ENCODE measurements around the gene EMC1. TPM values are rescaled to one million over a fixed set of nuclear protein-coding genes. Genes with fewer than 3 reads are reported as not detected.

Gene EMC1
- polyA plus RNA-seq, 3 donors, result 14.7 to 27.1 (median 18.5) TPM

- TF ChIP-seq CTCF (IDR thresholded peaks at IDR 0.05), result no peak
- Histone ChIP-seq H3K79me2 (ENCODE audit: insufficient read depth, low read length) (no peaks in the 10 kb centered on the region), H3K4me1 (ENCODE audit: control insufficient read depth in 1 of 2, insufficient read depth in 2 of 2, low read length in 2 of 2) (no peaks in the 10 kb centered on the region), H4K20me1 (ENCODE audit: insufficient read depth, low read length) (peaks cover 5% of the 10 kb centered on the region), H3K27ac (ENCODE audit: low read depth in 1 of 2, low read length in 2 of 2) (no peak overlapping the region), H3K36me3 (replicated peaks in 1 of 2; ENCODE audit: control insufficient read depth in 1 of 2, insufficient read depth in 2 of 2, low read length in 2 of 2) (peaks cover 100% of the 10 kb centered on the region in 2 donors), H3K4me2 (replicated peaks; ENCODE audit: extremely low read depth, low read length, poor library complexity, severe bottlenecking) (no peak overlapping the region), H3K9me3 (replicated peaks in 1 of 2; ENCODE audit: control insufficient read depth in 1 of 2, insufficient read depth in 1 of 2, low read length in 2 of 2) (no peaks in the 10 kb centered on the region), H2AFZ (ENCODE audit: insufficient read depth, low read depth, low read length, poor library complexity, severe bottlenecking) (no peak overlapping the region), H3K9ac (ENCODE audit: insufficient read depth, low read length, poor library complexity, severe bottlenecking) (no peak overlapping the region), H3K27me3 (ENCODE audit: control insufficient read depth in 2 of 2, insufficient read depth in 2 of 2, low read length in 2 of 2) (no peaks in the 10 kb centered on the region), H3K4me3 (replicated peaks in 1 of 3; ENCODE audit: low read depth in 2 of 3, low read length in 3 of 3) (no peak overlapping the region)
- Mint-ChIP-seq H3K36me3 (peaks cover 96 to 99% of the 10 kb centered on the region in 2 donors), H3K4me1 (peaks cover 12% of the 10 kb centered on the region), H3K9me3 (peaks cover 0 to 2% (median 0%) of the 10 kb centered on the region in 7 donors), H3K27ac (no peak overlapping the region), H3K4me3 (no peak overlapping the region), H3K27me3 (ENCODE audit: low read depth in 3 of 3) (peaks cover 0 to 1% (median 0%) of the 10 kb centered on the region in 3 donors)
- no peak for DNase-seq
- intact Hi-C loops (cut with micrococcal nuclease), result no loop called here
- 100% methylated on average over 2 of the region's 6 CpGs for WGBS (ENCODE audit: insufficient coverage)
These were observed 84.2 kb downstream of the EMC1 start for GRCh38 chr1:19167140-19167539.

- Mint-ChIP-seq H3K4me1 (peaks cover 12% of the 10 kb centered on the region), H3K27ac (peak overlapping the region in 2 of 7 donors; percentile 8 to 15), H3K27me3 (ENCODE audit: low read depth in 3 of 3) (peaks cover 0 to 1% (median 0%) of the 10 kb centered on the region in 3 donors), H3K36me3 (peaks cover 96 to 99% of the 10 kb centered on the region in 2 donors), H3K9me3 (peaks cover 0 to 2% (median 0%) of the 10 kb centered on the region in 7 donors), H3K4me3 (no peak overlapping the region)
- no peaks in the 10 kb centered on the region for H3K27me3 ChIP-seq (ENCODE audit: control insufficient read depth in 2 of 2, insufficient read depth in 2 of 2, low read length in 2 of 2)
- H3K4me2 ChIP-seq (replicated peaks; ENCODE audit: extremely low read depth, low read length, poor library complexity, severe bottlenecking), result no peak overlapping the region
- no peak overlapping the region for H2AFZ ChIP-seq (ENCODE audit: insufficient read depth, low read depth, low read length, poor library complexity, severe bottlenecking)
- H3K9me3 ChIP-seq (replicated peaks in 1 of 2; ENCODE audit: control insufficient read depth in 1 of 2, insufficient read depth in 1 of 2, low read length in 2 of 2), result no peaks in the 10 kb centered on the region
- H4K20me1 ChIP-seq (ENCODE audit: insufficient read depth, low read length), result peaks cover 4% of the 10 kb centered on the region
- peaks cover 100% of the 10 kb centered on the region in 2 donors for H3K36me3 ChIP-seq (replicated peaks in 1 of 2; ENCODE audit: control insufficient read depth in 1 of 2, insufficient read depth in 2 of 2, low read length in 2 of 2)
- WGBS (ENCODE audit: insufficient coverage), result 40% methylated on average over 1 of the region's 3 CpGs
- H3K4me3 ChIP-seq (replicated peaks in 1 of 3; ENCODE audit: low read depth in 2 of 3, low read length in 3 of 3), result no peak overlapping the region
- H3K9ac ChIP-seq (ENCODE audit: insufficient read depth, low read length, poor library complexity, severe bottlenecking), result no peak overlapping the region
- intact Hi-C loops (cut with micrococcal nuclease), result no loop called here
- H3K27ac ChIP-seq (ENCODE audit: low read depth in 1 of 2, low read length in 2 of 2), result no peak overlapping the region
- no peaks in the 10 kb centered on the region for H3K79me2 ChIP-seq (ENCODE audit: insufficient read depth, low read length)
- TF ChIP-seq CTCF (IDR thresholded peaks at IDR 0.05), result no peak
- H3K4me1 ChIP-seq (ENCODE audit: control insufficient read depth in 1 of 2, insufficient read depth in 2 of 2, low read length in 2 of 2), result no peaks in the 10 kb centered on the region
- no peak for DNase-seq
These were observed 85.3 kb downstream of the EMC1 start for GRCh38 chr1:19166066-19166465.

Other genes with a start within 250 kb of the EMC1 start
- gene UBR4, start 41.3 kb downstream of the EMC1 start, polyA plus RNA-seq, result 10 to 100 TPM; 44.3 to 93.8 (median 49.4) TPM
- gene MRTO4, start 281 bp upstream of the EMC1 start, polyA plus RNA-seq, result 1 to 10 TPM; 4.9 to 8.7 (median 8.4) TPM
- under 1 TPM in 2 of 3 donors, not detected in 1; 0.15 to 0.56 TPM for gene AKR7A3, start 37.2 kb upstream of the EMC1 start, polyA plus RNA-seq
- gene AKR7A2, start 60.6 kb upstream of the EMC1 start, polyA plus RNA-seq, result 100 to 1,000 TPM in 1 of 3 donors, 10 to 100 TPM in 2; 19.5 to 117 (median 89.3) TPM
- 10 to 100 TPM in 1 of 3 donors, 1 to 10 TPM in 2; 9.1 to 21.1 (median 9.7) TPM for gene SLC66A1, start 60.8 kb upstream of the EMC1 start, polyA plus RNA-seq
- 100 to 1,000 TPM; 290 to 504 (median 407) TPM for gene CAPZB, start 234.0 kb upstream of the EMC1 start, polyA plus RNA-seq

Measured in CD14-positive monocyte (primary cell).